GM12878 (cell line): Measurements from ENCODE around the gene PARP1. TPM values are rescaled to one million over a fixed set of nuclear protein-coding genes. Genes with fewer than 3 reads are reported as not detected.

ENCODE experiments used
- ATAC-seq: fragments of 200-7000 bp; cut with Tn5 transposase; 3 replicates; pipeline ENCODE4 v1.9.1; 2020; ENCODE audit warnings: mild to moderate bottlenecking, moderate library complexity
- BruUV-seq: library from RNA; stranded (reverse); fragments of 400-500 nt; replicated peaks from 2 replicates; lab custom pipeline; 2021; lab: Mats Ljungman, UMichigan
- CTCF ChIA-PET: fragments of 300-600 bp; sonication (Branson Sonifier 250); formaldehyde crosslinking; extraction: SDS; loops from one replicate; lab custom pipeline; 2021; ENCODE audit warnings: inconsistent platforms; lab: Yijun Ruan, JAX
- POLR2A ChIA-PET: fragments of 350-600 bp; formaldehyde crosslinking; extraction: SDS; loops from one replicate; lab custom pipeline; 2021; ENCODE audit warnings: inconsistent platforms; lab: Charles Lee
- RAD21 ChIA-PET: fragments of 300-600 bp; sonication (Branson Sonifier 250); formaldehyde crosslinking; loops from one replicate; lab custom pipeline; 2023; ENCODE audit warnings: antibody characterized with exemption; ENCODE audit not compliant: unreplicated experiment; lab: Charles Lee
- SMC1A ChIA-PET: fragments of 300-600 bp; sonication (Branson Sonifier 250); formaldehyde crosslinking; loops from one replicate; lab custom pipeline; 2023; ENCODE audit not compliant: unreplicated experiment, uncharacterized antibody; lab: Charles Lee
- DNase-seq: peaks from one replicate; pipeline ENCODE4 v3.0.0-alpha.2; 2011; ENCODE audit warnings: low read depth, low spot score
- FAIRE-seq: peaks from 3 replicates; lab custom pipeline; 2011; peaks lifted over from hg19 to GRCh38; lab: Jason Lieb, UNC
- H2AFZ ChIP-seq: 2 replicates; pipeline ENCODE4 v1.6.0; 2011; ENCODE audit warnings: low read depth, low read length, control low read depth; ENCODE audit not compliant: control insufficient read depth
- H3K27ac ChIP-seq: 2 replicates; pipeline ENCODE4 v1.5.1; 2011; ENCODE audit warnings: control low read depth; ENCODE audit not compliant: control insufficient read depth, insufficient read depth
- H3K27me3 ChIP-seq, 2 experiments: replicated peaks in 1 of 2; 2 replicates each; pipeline versions ENCODE4 v1.6.0 to v1.6.1; 2011; ENCODE audit warnings: low read length in 1 of 2; ENCODE audit not compliant: control insufficient read depth in 2 of 2, insufficient read depth in 2 of 2
- H3K36me3 ChIP-seq, 2 experiments: 2 replicates each; pipeline ENCODE4 v1.5.1; 2011; ENCODE audit warnings: low read length in 1 of 2; ENCODE audit not compliant: control insufficient read depth in 2 of 2, insufficient read depth in 2 of 2
- H3K4me1 ChIP-seq: 2 replicates; pipeline ENCODE4 v1.6.1; 2011; ENCODE audit warnings: mild to moderate bottlenecking, low read length, moderate library complexity, mixed read lengths; ENCODE audit not compliant: control insufficient read depth, insufficient read depth
- H3K4me2 ChIP-seq: 2 replicates; pipeline ENCODE4 v1.6.0; 2011; ENCODE audit warnings: control low read depth; ENCODE audit not compliant: control insufficient read depth, insufficient read depth
- H3K4me3 ChIP-seq: fragments of 200-600 bp; sonication (generic); 2 replicates; pipeline ENCODE4 v1.5.1; 2016
- H3K79me2 ChIP-seq: 2 replicates; pipeline ENCODE4 v1.6.0; 2011; ENCODE audit warnings: low read length; ENCODE audit not compliant: control insufficient read depth, insufficient read depth
- H3K9ac ChIP-seq: 2 replicates; pipeline ENCODE4 v1.8.0; 2011; ENCODE audit warnings: low read length, control low read depth, mixed read lengths; ENCODE audit not compliant: control insufficient read depth, insufficient read depth
- H3K9me3 ChIP-seq: replicated peaks from 3 replicates; pipeline ENCODE4 v1.5.1; 2011; ENCODE audit warnings: mild to moderate bottlenecking, low read length; ENCODE audit not compliant: control insufficient read depth, insufficient read depth
- H4K20me1 ChIP-seq: 2 replicates; pipeline ENCODE4 v1.6.0; 2011; ENCODE audit not compliant: control insufficient read depth, insufficient read depth
- MTA2 ChIP-seq: fragments of 450-650 bp; IDR thresholded peaks from 2 replicates; pipeline ENCODE4 v1.6.1; 2016; ENCODE audit warnings: low read depth, mild to moderate bottlenecking, moderate library complexity
- PAX5 ChIP-seq: IDR thresholded peaks from 2 replicates; pipeline ENCODE4 v1.6.1; 2011; ENCODE audit warnings: low read depth, low read length, borderline replicate concordance
- POLR2AphosphoS2 ChIP-seq: IDR thresholded peaks from 2 replicates; pipeline ENCODE4 v1.6.1; 2011; ENCODE audit warnings: low read depth, mild to moderate bottlenecking, low read length, improper control_type of control experiment, moderate library complexity
- RBBP5 ChIP-seq: fragments of 200-600 bp; sonication (generic); conservative IDR thresholded peaks from 2 replicates; pipeline ENCODE4 v1.6.1; 2016
- WGBS: methylation state at CpG from one replicate; pipeline ENCODE4 v1.1.6; 2016; ENCODE audit warnings: low lambda C conversion rate; ENCODE audit not compliant: insufficient replicate concordance, insufficient coverage; ENCODE audit errors: missing lambda C conversion rate; 5-methylcytosine and 5-hydroxymethylcytosine counted together
- in situ Hi-C: fragments of 300-500 bp; cut with MboI; formaldehyde crosslinking; loops from 9 replicates; pipeline ENCODE4 v1.14.3; 2018; ENCODE audit warnings: mixed read lengths
- intact Hi-C: fragments of 100-400 bp; cut with micrococcal nuclease; formaldehyde crosslinking; loops from one replicate; pipeline ENCODE4 v1.14.2; 2022; ENCODE audit not compliant: unreplicated experiment
- polyA plus RNA-seq, 11 experiments: library from polyadenylated mRNA; depleted of rRNA in 4 of 11; unstranded in 6 of 11; stranded (reverse) in 5 of 11; fragments of >200 nt; fragmentation: Nextera tagmentation in 4 of 11; fragmentation: Illumina TruSeq in 1 of 11; extraction: Ambion mirVana in 4 of 11; extraction: Trizol in 1 of 11; gene quantifications; 1 replicate in 1 of 11; 2 replicates in 10 of 11; pipeline versions ENCODE4 v1.2.1 to v1.2.3, GENCODE V29; 2011 to 2016; ENCODE audit warnings: inconsistent platforms in 2 of 11, missing spikeins in 2 of 11, low read depth in 1 of 11
- total RNA-seq, 4 experiments: library from RNA; depleted of rRNA in 3 of 4; stranded (reverse); fragments of >200 nt in 3 of 4; fragmentation: Illumina TruSeq in 1 of 4; extraction: Trizol in 1 of 4; gene quantifications; 2 replicates each; pipeline versions ENCODE4 v1.2.1 to v1.2.3, GENCODE V29; 2013 to 2021
- TF ChIP-seq, protein P1 (sequence below): fragments of 450-650 bp; IDR thresholded peaks from 2 replicates; pipeline ENCODE4 v1.6.1; 2018; ENCODE audit warnings: mild to moderate bottlenecking, low read depth, moderate library complexity; ENCODE audit not compliant: partially characterized antibody
- TF ChIP-seq, protein P2 (sequence below): IDR thresholded peaks from 2 replicates; pipeline ENCODE4 v1.6.1; 2011; ENCODE audit warnings: low read depth, mild to moderate bottlenecking, low read length, moderate library complexity, borderline replicate concordance; ENCODE audit errors: extremely low read depth
- TF ChIP-seq, protein P3 (sequence below): IDR thresholded peaks from 2 replicates; pipeline ENCODE4 v1.6.1; 2012; ENCODE audit warnings: mild to moderate bottlenecking, low read depth, low read length

Gene PARP1
- total and polyA plus RNA-seq, 10 of the 15 experiments (the other 5 are each of a cell fraction or from before 2014, with no cell fraction given) = 113 to 287 (median 265) TPM

DNA sequence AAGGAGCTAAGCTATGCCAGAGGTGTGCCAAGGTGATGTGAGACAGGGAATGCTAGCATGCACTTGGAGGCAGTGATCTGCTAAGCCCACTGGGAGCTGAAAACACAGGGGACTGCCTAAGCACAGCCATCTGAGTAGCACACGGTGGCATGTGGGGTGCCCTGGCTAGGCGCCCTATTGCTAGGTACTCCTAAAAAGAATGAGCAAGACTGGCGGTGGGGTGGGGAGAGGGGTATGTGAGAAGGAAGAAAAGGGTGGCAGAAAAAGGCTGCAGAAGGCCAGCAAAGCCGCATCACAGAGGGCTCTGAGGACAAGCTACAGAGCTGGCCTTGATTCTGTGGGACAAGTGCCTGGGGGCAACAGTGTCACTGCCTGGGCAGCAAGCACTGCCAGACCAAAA lies 23.9 kb downstream of the PARP1 start:
- 92% methylated on average over 4 of the region's 4 CpGs for whole genome bisulfite sequencing
- Histone ChIP-seq H3K4me2 (no peak overlapping the region), H4K20me1 (no peaks in the 10 kb centered on the region), H3K27ac (no peak overlapping the region), H3K4me1 (no peaks in the 10 kb centered on the region), H3K79me2 (no peaks in the 10 kb centered on the region), H2AFZ (no peak overlapping the region), H3K27me3 (no peaks in the 10 kb centered on the region), H3K4me3 (no peak overlapping the region), H3K9me3 (no peaks in the 10 kb centered on the region), H3K36me3 (peaks cover 62 to 65% of the 10 kb centered on the region in 2 experiments), H3K9ac (no peak overlapping the region)
- no peak for FAIRE-seq
- POLR2A ChIA-PET = no interaction called here
- DNase-seq = no peak
- no peak for ATAC-seq
- SMC1A ChIA-PET = no interaction called here
- intact Hi-C loops = no loop called here
- in situ Hi-C loops = no loop called here
- TF ChIP-seq, protein P1, sequence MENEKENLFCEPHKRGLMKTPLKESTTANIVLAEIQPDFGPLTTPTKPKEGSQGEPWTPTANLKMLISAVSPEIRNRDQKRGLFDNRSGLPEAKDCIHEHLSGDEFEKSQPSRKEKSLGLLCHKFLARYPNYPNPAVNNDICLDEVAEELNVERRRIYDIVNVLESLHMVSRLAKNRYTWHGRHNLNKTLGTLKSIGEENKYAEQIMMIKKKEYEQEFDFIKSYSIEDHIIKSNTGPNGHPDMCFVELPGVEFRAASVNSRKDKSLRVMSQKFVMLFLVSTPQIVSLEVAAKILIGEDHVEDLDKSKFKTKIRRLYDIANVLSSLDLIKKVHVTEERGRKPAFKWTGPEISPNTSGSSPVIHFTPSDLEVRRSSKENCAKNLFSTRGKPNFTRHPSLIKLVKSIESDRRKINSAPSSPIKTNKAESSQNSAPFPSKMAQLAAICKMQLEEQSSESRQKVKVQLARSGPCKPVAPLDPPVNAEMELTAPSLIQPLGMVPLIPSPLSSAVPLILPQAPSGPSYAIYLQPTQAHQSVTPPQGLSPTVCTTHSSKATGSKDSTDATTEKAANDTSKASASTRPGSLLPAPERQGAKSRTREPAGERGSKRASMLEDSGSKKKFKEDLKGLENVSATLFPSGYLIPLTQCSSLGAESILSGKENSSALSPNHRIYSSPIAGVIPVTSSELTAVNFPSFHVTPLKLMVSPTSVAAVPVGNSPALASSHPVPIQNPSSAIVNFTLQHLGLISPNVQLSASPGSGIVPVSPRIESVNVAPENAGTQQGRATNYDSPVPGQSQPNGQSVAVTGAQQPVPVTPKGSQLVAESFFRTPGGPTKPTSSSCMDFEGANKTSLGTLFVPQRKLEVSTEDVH = no peak
- CTCF ChIA-PET = no interaction called here
- BruUV-seq = no TSS peak
- RAD21 ChIA-PET = interaction anchor here (1.1 kb wide), 1 partner anchor 258 kb away, joined by 3 read pairs; no protein-coding TSS in a partner anchor

DNA sequence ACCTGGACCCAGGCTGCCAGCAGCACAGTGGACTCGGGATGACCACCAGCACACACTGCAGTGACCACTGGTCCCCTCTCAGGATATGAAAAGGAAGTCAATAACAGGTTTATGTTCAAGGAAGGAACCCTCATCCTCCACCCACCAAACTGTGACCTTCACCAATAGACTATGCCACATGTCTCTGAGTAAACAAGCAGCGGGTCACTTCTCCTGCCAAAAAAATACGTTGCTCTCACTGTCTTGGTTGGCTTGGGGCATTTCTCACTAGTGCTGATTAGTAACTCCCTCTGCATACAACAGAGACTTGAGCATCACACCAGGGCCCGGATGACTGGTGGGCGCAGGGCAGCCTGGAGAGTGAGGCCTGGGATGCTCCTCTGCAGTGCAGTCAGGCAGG lies 25.9 kb downstream of the PARP1 start:
- H3K4me1 ChIP-seq = no peaks in the 10 kb centered on the region
- DNase-seq = no peak
- no peak for ATAC-seq
- no peak overlapping the region for H2AFZ ChIP-seq
- H3K4me3 ChIP-seq = no peak overlapping the region
- in situ Hi-C loops = no loop called here
- no peaks in the 10 kb centered on the region for H3K9me3 ChIP-seq
- no peaks in the 10 kb centered on the region for H3K79me2 ChIP-seq
- H3K27ac ChIP-seq = no peak overlapping the region
- H3K36me3 ChIP-seq = peaks cover 55 to 77% of the 10 kb centered on the region in 2 experiments
- ChIA-PET POLR2A (no interaction called here), RAD21 (no interaction called here), CTCF (interaction anchor here (1.6 kb wide), 1 partner anchor 49 kb away, joined by 4 read pairs; no protein-coding TSS in a partner anchor), SMC1A (no interaction called here)
- H3K9ac ChIP-seq = no peak overlapping the region
- H4K20me1 ChIP-seq = no peaks in the 10 kb centered on the region
- WGBS = 72% methylated on average over 5 of the region's 5 CpGs
- no TSS peak for BruUV-seq
- FAIRE-seq = no peak
- intact Hi-C loops = no loop called here
- no peaks in the 10 kb centered on the region for H3K27me3 ChIP-seq
- H3K4me2 ChIP-seq = no peak overlapping the region
- TF ChIP-seq PAX5 = no peak
- TF ChIP-seq POLR2AphosphoS2 = no peak
- no peak for TF ChIP-seq MTA2
- TF ChIP-seq, protein P2, sequence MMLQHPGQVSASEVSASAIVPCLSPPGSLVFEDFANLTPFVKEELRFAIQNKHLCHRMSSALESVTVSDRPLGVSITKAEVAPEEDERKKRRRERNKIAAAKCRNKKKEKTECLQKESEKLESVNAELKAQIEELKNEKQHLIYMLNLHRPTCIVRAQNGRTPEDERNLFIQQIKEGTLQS = no peak
- no peak for TF ChIP-seq RBBP5
- TF ChIP-seq, protein P3, sequence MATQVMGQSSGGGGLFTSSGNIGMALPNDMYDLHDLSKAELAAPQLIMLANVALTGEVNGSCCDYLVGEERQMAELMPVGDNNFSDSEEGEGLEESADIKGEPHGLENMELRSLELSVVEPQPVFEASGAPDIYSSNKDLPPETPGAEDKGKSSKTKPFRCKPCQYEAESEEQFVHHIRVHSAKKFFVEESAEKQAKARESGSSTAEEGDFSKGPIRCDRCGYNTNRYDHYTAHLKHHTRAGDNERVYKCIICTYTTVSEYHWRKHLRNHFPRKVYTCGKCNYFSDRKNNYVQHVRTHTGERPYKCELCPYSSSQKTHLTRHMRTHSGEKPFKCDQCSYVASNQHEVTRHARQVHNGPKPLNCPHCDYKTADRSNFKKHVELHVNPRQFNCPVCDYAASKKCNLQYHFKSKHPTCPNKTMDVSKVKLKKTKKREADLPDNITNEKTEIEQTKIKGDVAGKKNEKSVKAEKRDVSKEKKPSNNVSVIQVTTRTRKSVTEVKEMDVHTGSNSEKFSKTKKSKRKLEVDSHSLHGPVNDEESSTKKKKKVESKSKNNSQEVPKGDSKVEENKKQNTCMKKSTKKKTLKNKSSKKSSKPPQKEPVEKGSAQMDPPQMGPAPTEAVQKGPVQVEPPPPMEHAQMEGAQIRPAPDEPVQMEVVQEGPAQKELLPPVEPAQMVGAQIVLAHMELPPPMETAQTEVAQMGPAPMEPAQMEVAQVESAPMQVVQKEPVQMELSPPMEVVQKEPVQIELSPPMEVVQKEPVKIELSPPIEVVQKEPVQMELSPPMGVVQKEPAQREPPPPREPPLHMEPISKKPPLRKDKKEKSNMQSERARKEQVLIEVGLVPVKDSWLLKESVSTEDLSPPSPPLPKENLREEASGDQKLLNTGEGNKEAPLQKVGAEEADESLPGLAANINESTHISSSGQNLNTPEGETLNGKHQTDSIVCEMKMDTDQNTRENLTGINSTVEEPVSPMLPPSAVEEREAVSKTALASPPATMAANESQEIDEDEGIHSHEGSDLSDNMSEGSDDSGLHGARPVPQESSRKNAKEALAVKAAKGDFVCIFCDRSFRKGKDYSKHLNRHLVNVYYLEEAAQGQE = no peak
